ENCODE data around the gene CIC.

GRCh38 chr19:42225718-42226292 lies 43.2 kb upstream of the CIC start:
- TF ChIP-seq ZNF551 (CRISPR knock-in tag; IDR thresholded peaks at IDR 0.05) (no peak), CTCF (IDR thresholded peaks at IDR 0.05 in 2 of 3, conservative IDR thresholded peaks at IDR 0.05 in 1 of 3; ENCODE audit: insufficient read depth in 2 of 3, low read depth in 1 of 3, low read length in 3 of 3) (no peak), ZNF511 (CRISPR knock-in tag; IDR thresholded peaks at IDR 0.05) (no peak), CBFA2T2 (conservative IDR thresholded peaks at IDR 0.05) (no peak), NFIC (IDR thresholded peaks at IDR 0.05) (no peak), POLR2AphosphoS5 (IDR thresholded peaks at IDR 0.05; ENCODE audit: control insufficient read depth, insufficient read depth, low read depth, low read length) (no peak), TCF7L2 (IDR thresholded peaks at IDR 0.05; ENCODE audit: low read depth, low read length) (no peak), ARID4B (CRISPR knock-in tag; IDR thresholded peaks at IDR 0.05) (no peak), FOXP4 (CRISPR knock-in tag; IDR thresholded peaks at IDR 0.05; ENCODE audit: borderline replicate concordance) (no peak), ARID2 (IDR thresholded peaks at IDR 0.05) (no peak), ESRRA (IDR thresholded peaks at IDR 0.05; ENCODE audit: borderline replicate concordance, low read depth) (no peak), CAMTA2 (CRISPR knock-in tag; conservative IDR thresholded peaks at IDR 0.05) (no peak)
